Activated CD4-positive, alpha-beta memory T cell treated with anti-CD3 and anti-CD28 coated beads, Interleukin-2, amount 10 ng/mL, durations not matched to agents 7 days and 5 days (primary cell): Measurements from ENCODE around the gene EPHB1. TPM values are rescaled to one million over a fixed set of nuclear protein-coding genes. Genes with fewer than 3 reads are reported as not detected.
"Not testable (repeated sequence)": the region's sequence is repeated elsewhere in the genome, so short reads cannot be mapped to it uniquely, and the experiment has no call there.

ENCODE experiments used
- CTCF ChIA-PET: fragments of 350-600 bp; sonication (Branson Sonifier 250); formaldehyde crosslinking; loops from one replicate; lab custom pipeline; 2021; ENCODE audit warnings: antibody characterized with exemption, inconsistent platforms; lab: Charles Lee
- POLR2A ChIA-PET: fragments of 350-600 bp; sonication (Branson Sonifier 250); formaldehyde crosslinking; loops from one replicate; lab custom pipeline; 2021; ENCODE audit warnings: antibody characterized with exemption; lab: Charles Lee
- DNase-seq: peaks from one replicate; pipeline ENCODE4 v3.0.0-alpha.2; 2020
- H3K27ac Mint-ChIP-seq: one replicate; pipeline ENCODE4 v1.8.0; 2021; ENCODE audit warnings: mild to moderate bottlenecking, mixed read lengths
- H3K27me3 Mint-ChIP-seq: one replicate; pipeline ENCODE4 v1.8.0; 2021; ENCODE audit warnings: mixed read lengths
- H3K36me3 Mint-ChIP-seq: one replicate; pipeline ENCODE4 v1.8.0; 2021; ENCODE audit warnings: low read depth, mixed read lengths
- H3K4me1 Mint-ChIP-seq: one replicate; pipeline ENCODE4 v1.8.0; 2021; ENCODE audit warnings: mixed read lengths
- H3K4me3 Mint-ChIP-seq: one replicate; pipeline ENCODE4 v1.8.0; 2021; ENCODE audit warnings: mild to moderate bottlenecking, mixed read lengths
- H3K9me3 Mint-ChIP-seq: one replicate; pipeline ENCODE4 v1.8.0; 2021; ENCODE audit warnings: mixed read lengths
- total RNA-seq, 2 experiments: library from RNA; stranded (reverse); gene quantifications; one replicate each; pipeline ENCODE4 v1.2.3, GENCODE V29; 2021

The EPHB1 gene
- total RNA-seq, 2 experiments from 2014 or later, result 0.80 to 1.2 TPM

- DNase-seq, result no peak
- POLR2A ChIA-PET, result no interaction called here
- Mint-ChIP-seq H3K4me3 (no peak overlapping the region), H3K27me3 (no peaks in the 10 kb centered on the region), H3K36me3 (no peaks in the 10 kb centered on the region), H3K27ac (no peak overlapping the region), H3K9me3 (peaks cover 4% of the 10 kb centered on the region), H3K4me1 (no peaks in the 10 kb centered on the region)
- CTCF ChIA-PET, result no interaction called here
Observed at GRCh38 chr3:135008326-135008725, 213.3 kb downstream of the EPHB1 start.

DNA sequence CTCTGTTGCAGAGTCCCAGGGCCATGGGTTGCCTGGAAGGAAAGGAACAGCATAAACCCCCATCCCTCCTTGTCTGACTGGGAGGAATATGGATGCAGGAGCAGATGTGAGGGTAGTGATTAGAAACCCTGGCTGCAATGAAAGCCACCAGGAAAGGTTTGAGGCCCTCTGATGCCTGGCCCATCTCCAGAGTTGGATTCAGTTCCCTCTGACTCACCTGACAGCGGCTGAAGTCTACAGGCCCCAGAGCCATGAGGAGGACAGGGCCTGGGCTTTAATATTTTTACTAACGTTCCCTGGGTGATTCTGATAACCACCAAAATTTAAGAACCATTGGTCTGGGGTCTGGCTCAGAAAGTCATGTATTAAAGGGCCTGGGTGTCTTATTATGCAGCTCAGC lies 214.0 kb downstream of the EPHB1 start:
- no peak for DNase-seq
- Mint-ChIP-seq H3K9me3 (peaks cover 4% of the 10 kb centered on the region), H3K4me1 (no peaks in the 10 kb centered on the region), H3K36me3 (no peaks in the 10 kb centered on the region), H3K4me3 (no peak overlapping the region), H3K27ac (no peak overlapping the region), H3K27me3 (no peaks in the 10 kb centered on the region)
- CTCF ChIA-PET, result no interaction called here
- POLR2A ChIA-PET, result no interaction called here

- no peaks in the 10 kb centered on the region for H3K27me3 Mint-ChIP-seq
- CTCF ChIA-PET, result no interaction called here
Observed at GRCh38 chr3:135012101-135012500, 217.0 kb downstream of the EPHB1 start.

GRCh38 chr3:135013206-135013605 lies 218.1 kb downstream of the EPHB1 start:
- CTCF ChIA-PET, result no interaction called here
- H3K27me3 Mint-ChIP-seq, result no peaks in the 10 kb centered on the region
- no peaks in the 10 kb centered on the region for H3K36me3 Mint-ChIP-seq
- no peak overlapping the region for H3K27ac Mint-ChIP-seq
- DNase-seq, result no peak
- POLR2A ChIA-PET, result no interaction called here
- no peaks in the 10 kb centered on the region for H3K9me3 Mint-ChIP-seq
- no peak overlapping the region for H3K4me3 Mint-ChIP-seq
- H3K4me1 Mint-ChIP-seq, result no peaks in the 10 kb centered on the region

More at GRCh38 chr3:135012101-135012500, 217.0 kb downstream of the EPHB1 start:
- Mint-ChIP-seq H3K4me3 (no peak overlapping the region), H3K4me1 (no peaks in the 10 kb centered on the region), H3K9me3 (no peaks in the 10 kb centered on the region), H3K36me3 (no peaks in the 10 kb centered on the region), H3K27ac (no peak overlapping the region)
- no peak for DNase-seq
- POLR2A ChIA-PET, result no interaction called here

GRCh38 chr3:135014566-135014965 lies 219.5 kb downstream of the EPHB1 start:
- DNase-seq, result no peak
- ChIA-PET POLR2A (no interaction called here), CTCF (no interaction called here)

GRCh38 chr3:135017003-135017893 lies 222.2 kb downstream of the EPHB1 start:
- Mint-ChIP-seq H3K4me1 (no peaks in the 10 kb centered on the region), H3K4me3 (no peak overlapping the region), H3K36me3 (no peaks in the 10 kb centered on the region), H3K9me3 (no peaks in the 10 kb centered on the region), H3K27ac (no peak overlapping the region), H3K27me3 (no peaks in the 10 kb centered on the region)
- POLR2A ChIA-PET, result no interaction called here
- CTCF ChIA-PET, result no interaction called here
- DNase-seq, result no peak

More at GRCh38 chr3:135014566-135014965, 219.5 kb downstream of the EPHB1 start:
- no peaks in the 10 kb centered on the region for H3K36me3 Mint-ChIP-seq
- no peak overlapping the region for H3K27ac Mint-ChIP-seq
- H3K9me3 Mint-ChIP-seq, result no peaks in the 10 kb centered on the region
- no peaks in the 10 kb centered on the region for H3K27me3 Mint-ChIP-seq
- H3K4me1 Mint-ChIP-seq, result no peaks in the 10 kb centered on the region
- no peak overlapping the region for H3K4me3 Mint-ChIP-seq

DNA sequence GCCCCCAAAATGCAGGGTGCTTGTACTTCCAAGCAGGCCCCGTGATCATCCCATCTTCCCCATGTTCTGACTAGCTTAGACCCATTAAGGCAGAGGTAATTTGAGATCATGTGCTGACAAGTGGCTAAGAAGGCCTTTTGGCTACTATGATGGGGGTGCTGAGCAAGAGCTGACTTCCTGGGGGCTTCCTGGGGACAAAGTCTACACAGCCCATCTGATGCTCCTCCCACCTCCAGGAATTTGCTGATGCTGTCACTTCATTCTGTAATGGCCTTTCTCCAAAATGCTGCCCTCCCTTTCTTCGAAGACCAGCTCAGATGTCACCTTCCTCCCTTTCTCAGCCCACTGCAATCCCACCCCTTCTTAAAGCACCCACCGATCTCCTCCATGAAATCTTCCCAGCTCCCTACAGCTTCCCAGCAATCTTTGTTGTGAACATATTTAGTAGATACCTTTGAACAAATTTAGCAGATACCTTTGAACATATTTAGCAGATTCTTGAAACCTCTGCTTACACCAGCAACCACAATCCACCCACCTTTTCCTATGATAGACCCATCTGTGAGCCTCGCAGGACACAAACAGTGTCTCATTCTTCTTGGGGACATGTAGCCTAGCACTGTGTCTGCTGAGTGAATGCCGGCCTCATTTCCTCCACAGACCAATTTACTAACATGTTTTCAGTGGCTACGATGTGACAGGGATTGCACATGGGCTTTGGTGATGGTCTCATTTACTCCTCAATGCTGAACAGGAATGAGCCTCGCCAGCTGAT lies 223.3 kb downstream of the EPHB1 start:
- Mint-ChIP-seq H3K27me3 (no peaks in the 10 kb centered on the region), H3K9me3 (no peaks in the 10 kb centered on the region), H3K27ac (no peak overlapping the region), H3K4me3 (no peak overlapping the region), H3K4me1 (no peaks in the 10 kb centered on the region), H3K36me3 (no peaks in the 10 kb centered on the region)
- ChIA-PET POLR2A (no interaction called here), CTCF (no interaction called here)
- no peak for DNase-seq

GRCh38 chr3:135020181-135020580 lies 225.1 kb downstream of the EPHB1 start:
- ChIA-PET CTCF (no interaction called here), POLR2A (no interaction called here)
- Mint-ChIP-seq H3K27me3 (no peaks in the 10 kb centered on the region), H3K4me1 (no peaks in the 10 kb centered on the region), H3K4me3 (no peak overlapping the region), H3K36me3 (no peaks in the 10 kb centered on the region), H3K27ac (no peak overlapping the region), H3K9me3 (no peaks in the 10 kb centered on the region)
- DNase-seq, result no peak

DNA sequence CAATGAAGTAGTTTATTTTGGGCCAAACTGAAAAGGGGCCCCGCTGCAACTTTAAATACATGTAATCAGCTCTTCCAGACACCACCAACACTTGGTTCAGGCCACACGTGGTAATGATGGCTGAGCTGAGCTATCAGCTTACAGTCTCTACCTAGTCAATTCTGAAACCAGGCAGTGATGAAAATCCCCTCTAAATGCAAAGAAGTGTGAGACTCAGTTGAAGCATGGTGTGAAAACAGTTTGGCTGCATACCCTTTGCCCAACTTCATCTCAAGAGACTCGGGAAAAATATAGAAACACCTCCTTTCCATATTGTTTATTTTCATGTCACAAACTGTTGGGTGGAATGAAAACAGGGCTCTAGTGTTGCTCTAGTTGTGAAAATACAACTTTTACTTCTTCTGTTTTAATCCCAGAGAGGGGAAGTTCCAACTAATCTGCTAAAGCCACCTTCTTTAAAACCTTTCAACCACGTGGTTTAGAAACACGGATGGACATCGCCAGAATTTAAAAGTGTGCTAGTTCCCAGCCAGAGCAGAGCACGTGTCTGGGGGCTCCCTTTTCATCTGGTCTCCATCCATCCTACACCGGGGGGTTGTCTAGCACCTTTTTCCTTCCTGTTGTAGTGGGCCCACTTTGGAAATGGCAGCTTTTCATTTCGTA lies 229.1 kb downstream of the EPHB1 start:
- Mint-ChIP-seq H3K27me3 (no peaks in the 10 kb centered on the region), H3K27ac (no peak overlapping the region), H3K9me3 (no peaks in the 10 kb centered on the region), H3K36me3 (no peaks in the 10 kb centered on the region), H3K4me3 (no peak overlapping the region), H3K4me1 (no peaks in the 10 kb centered on the region)
- no peak for DNase-seq
- ChIA-PET CTCF (no interaction called here), POLR2A (no interaction called here)

DNA sequence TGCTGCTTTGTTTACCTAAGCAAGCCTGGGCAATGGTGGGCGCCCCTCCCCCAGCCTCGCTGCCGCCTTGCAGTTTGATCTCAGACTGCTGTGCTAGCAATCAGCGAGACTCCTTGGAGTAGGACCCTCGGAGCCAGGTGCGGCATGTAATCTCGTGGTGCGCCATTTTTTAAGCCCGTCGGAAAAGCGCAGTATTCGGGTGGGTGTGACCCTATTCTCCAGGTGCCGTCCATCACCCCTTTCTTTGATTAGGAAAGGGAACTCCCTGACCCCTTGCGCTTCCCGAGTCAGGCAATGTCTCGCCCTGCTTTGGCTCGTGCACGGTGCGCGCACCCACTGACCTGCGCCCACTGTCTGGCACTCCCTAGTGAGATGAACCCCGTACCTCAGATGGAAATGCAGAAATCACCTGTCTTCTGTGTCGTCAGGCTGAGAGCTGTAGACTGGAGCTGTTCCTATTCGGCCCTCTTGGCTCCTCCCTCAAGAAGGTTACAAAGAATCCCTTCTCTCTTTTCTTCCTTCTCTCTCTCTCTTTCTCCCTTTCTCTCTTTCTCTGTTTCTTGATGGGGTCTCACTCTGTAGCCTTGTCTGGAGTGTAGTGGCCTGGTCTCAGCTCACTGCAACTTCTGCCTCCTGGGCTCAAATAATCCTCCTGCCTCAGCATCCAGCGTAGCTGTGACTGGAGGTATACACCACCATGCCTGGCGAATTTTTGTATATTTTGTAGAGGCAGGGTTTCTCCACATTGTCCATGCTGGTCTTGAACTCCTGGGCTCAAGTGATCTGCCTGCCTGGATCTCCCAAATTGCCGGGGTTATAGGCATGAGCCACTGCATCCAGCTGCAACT lies 235.9 kb downstream of the EPHB1 start:
- H3K4me1 Mint-ChIP-seq, CTCF ChIA-PET, H3K27me3 Mint-ChIP-seq, H3K9me3 Mint-ChIP-seq, H3K4me3 Mint-ChIP-seq, POLR2A ChIA-PET, H3K36me3 Mint-ChIP-seq, DNase-seq, H3K27ac Mint-ChIP-seq: not testable (repeated sequence)

DNA sequence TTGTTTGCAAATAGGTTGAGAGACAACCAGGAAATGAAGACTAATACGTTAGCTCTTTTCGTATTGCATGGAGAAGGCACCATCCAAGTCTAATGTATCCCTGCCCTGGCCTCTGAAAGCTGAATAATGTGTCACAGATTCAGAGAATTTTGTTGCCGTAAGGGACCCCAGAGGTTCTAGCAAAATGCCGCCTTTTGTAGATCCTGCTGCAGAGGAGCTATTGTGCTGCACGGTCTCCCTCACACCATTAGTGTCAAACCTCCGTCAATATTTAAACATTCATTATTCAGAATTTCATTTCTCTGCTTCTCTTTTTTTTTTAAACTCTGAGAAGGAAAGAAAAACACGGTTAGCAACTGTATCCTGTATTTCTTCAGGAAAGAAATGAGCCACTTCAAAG lies 238.7 kb downstream of the EPHB1 start:
- CTCF ChIA-PET, result no interaction called here
- Mint-ChIP-seq H3K4me1 (no peaks in the 10 kb centered on the region), H3K27me3 (peaks cover 4% of the 10 kb centered on the region), H3K36me3 (no peaks in the 10 kb centered on the region), H3K9me3 (no peaks in the 10 kb centered on the region), H3K27ac (no peak overlapping the region), H3K4me3 (no peak overlapping the region)
- POLR2A ChIA-PET, result no interaction called here
- DNase-seq, result no peak

- Mint-ChIP-seq H3K4me1 (no peaks in the 10 kb centered on the region), H3K4me3 (no peak overlapping the region), H3K27me3 (peaks cover 4% of the 10 kb centered on the region), H3K27ac (no peak overlapping the region), H3K9me3 (no peaks in the 10 kb centered on the region), H3K36me3 (no peaks in the 10 kb centered on the region)
- POLR2A ChIA-PET, result no interaction called here
- CTCF ChIA-PET, result no interaction called here
- DNase-seq, result no peak
Observed at GRCh38 chr3:135034291-135034768, 239.3 kb downstream of the EPHB1 start.
